HepG2 (cell line): ENCODE measurements around the gene ADCY9. TPM values are rescaled to one million over a fixed set of nuclear protein-coding genes. Genes with fewer than 3 reads are reported as not detected.
A peak's percentile ranks its signal among the peaks of the same experiment; 100 is the strongest.

Source experiments
- ARID5B ChIP-seq: IDR thresholded peaks from 2 replicates; pipeline ENCODE4 v1.4.0; 2020; ENCODE audit warnings: mild to moderate bottlenecking, missing genetic modification reagents
- HINFP ChIP-seq: sonication (generic); formaldehyde crosslinking; IDR thresholded peaks from 2 replicates; pipeline ENCODE4 v1.4.0; 2020; ENCODE audit warnings: low read depth, mild to moderate bottlenecking, missing genetic modification reagents
- KDM3A ChIP-seq: IDR thresholded peaks from 2 replicates; pipeline ENCODE4 v1.6.1; 2018; ENCODE audit warnings: low read depth, missing compliant biosample characterization
- KDM6A ChIP-seq: IDR thresholded peaks from 2 replicates; pipeline ENCODE4 v1.6.1; 2016; ENCODE audit warnings: low read depth
- KMT2A ChIP-seq: sonication (generic); formaldehyde crosslinking; IDR thresholded peaks from 2 replicates; pipeline ENCODE4 v1.4.0; 2020; ENCODE audit warnings: missing genetic modification reagents
- MAX ChIP-seq: IDR thresholded peaks from 2 replicates; pipeline ENCODE4 v1.6.1; 2012; ENCODE audit warnings: inconsistent platforms
- MTA1 ChIP-seq: sonication (generic); formaldehyde crosslinking; IDR thresholded peaks from 2 replicates; pipeline ENCODE4 v1.4.0; 2020; ENCODE audit warnings: missing genetic modification reagents, mild to moderate bottlenecking, borderline replicate concordance
- NFYB ChIP-seq: sonication (generic); formaldehyde crosslinking; IDR thresholded peaks from 2 replicates; pipeline ENCODE4 v1.4.0; 2020; ENCODE audit warnings: missing genetic modification reagents
- PHF21A ChIP-seq: sonication (generic); formaldehyde crosslinking; IDR thresholded peaks from 2 replicates; pipeline ENCODE4 v1.5.0; 2020; ENCODE audit warnings: mild to moderate bottlenecking, missing genetic modification reagents
- PITX1 ChIP-seq: sonication (generic); formaldehyde crosslinking; IDR thresholded peaks from 2 replicates; pipeline ENCODE4 v1.5.1; 2020; ENCODE audit warnings: mild to moderate bottlenecking, missing genetic modification reagents
- STAT5B ChIP-seq: sonication (generic); formaldehyde crosslinking; IDR thresholded peaks from 2 replicates; pipeline ENCODE4 v1.4.0; 2020; ENCODE audit warnings: missing genetic modification reagents
- ZBTB3 ChIP-seq: sonication (generic); formaldehyde crosslinking; IDR thresholded peaks from 2 replicates; pipeline ENCODE4 v1.4.0; 2020; ENCODE audit warnings: low read depth, mild to moderate bottlenecking, moderate library complexity, missing genetic modification reagents, borderline replicate concordance
- ZFP41 ChIP-seq: sonication (generic); formaldehyde crosslinking; IDR thresholded peaks from 2 replicates; pipeline ENCODE4 v1.4.0; 2020; ENCODE audit warnings: mild to moderate bottlenecking, missing genetic modification reagents, borderline replicate concordance
- ZNF720 ChIP-seq: sonication (generic); formaldehyde crosslinking; IDR thresholded peaks from 2 replicates; pipeline ENCODE4 v1.4.0; 2020; ENCODE audit warnings: missing genetic modification reagents
- ZNF772 ChIP-seq: sonication (generic); formaldehyde crosslinking; IDR thresholded peaks from 2 replicates; pipeline ENCODE4 v1.5.0; 2020; ENCODE audit warnings: mild to moderate bottlenecking, missing genetic modification reagents
- ZZZ3 ChIP-seq: sonication (generic); formaldehyde crosslinking; IDR thresholded peaks from 2 replicates; pipeline ENCODE4 v1.4.0; 2020; ENCODE audit warnings: missing genetic modification reagents, mild to moderate bottlenecking, borderline replicate concordance
- polyA plus RNA-seq, 8 experiments: library from polyadenylated mRNA; depleted of rRNA in 3 of 8; stranded (reverse) in 7 of 8; unstranded in 1 of 8; fragments of >200 nt; fragmentation: Illumina TruSeq in 4 of 8; extraction: Trizol in 4 of 8; gene quantifications; 2 replicates each; pipeline versions ENCODE4 v1.2.1 to v1.2.3, GENCODE V29; 2011 to 2016; ENCODE audit warnings: low read depth in 4 of 8, missing spikeins in 1 of 8, mixed read lengths in 1 of 8; ENCODE audit not compliant: insufficient read depth in 1 of 8
- total RNA-seq, 5 experiments: library from RNA; depleted of rRNA; stranded (reverse); fragments of >200 nt; fragmentation: Illumina TruSeq; extraction: Trizol; gene quantifications; 2 replicates each; pipeline ENCODE4 v1.2.3, GENCODE V29; 2016; ENCODE audit warnings: low read depth in 1 of 5
- TF ChIP-seq, protein P1 (sequence below): IDR thresholded peaks from 2 replicates; pipeline ENCODE4 v1.6.1; 2016
- TF ChIP-seq, protein P2 (sequence below): sonication (generic); formaldehyde crosslinking; conservative IDR thresholded peaks from 2 replicates; pipeline ENCODE4 v1.8.0; 2022; ENCODE audit warnings: missing genetic modification reagents
- TF ChIP-seq, protein P3 (sequence below): sonication (generic); formaldehyde crosslinking; IDR thresholded peaks from 2 replicates; pipeline ENCODE4 v1.5.0; 2020; ENCODE audit warnings: missing genetic modification reagents

Gene ADCY9
- total and polyA plus RNA-seq, 2 of the 13 experiments (the other 11 are each of a cell fraction or from before 2014, with no cell fraction given) = 11.2 to 13.9 TPM

GRCh38 chr16:4011940-4012629 lies 104.2 kb downstream of the ADCY9 start (continued):
- TF ChIP-seq ZNF720 (CRISPR knock-in tag) (no peak), STAT5B (no peak), MTA1 (CRISPR knock-in tag) (no peak), ZZZ3 (CRISPR knock-in tag) (no peak), NFYB (CRISPR knock-in tag) (no peak), ZFP41 (CRISPR knock-in tag) (no peak), ZNF772 (CRISPR knock-in tag) (no peak), HINFP (no peak), MAX (peak; percentile 34; the same call in 1 of the 2 replicates), ZBTB3 (CRISPR knock-in tag) (no peak), KDM6A (CRISPR knock-in tag) (no peak), KMT2A (0 out of 2 replicates have a peak, but pooled peaks have one; percentile 28), ARID5B (CRISPR knock-in tag) (no peak), KDM3A (CRISPR knock-in tag) (no peak), PHF21A (no peak), PITX1 (CRISPR knock-in tag) (no peak)
- TF ChIP-seq, protein P1, sequence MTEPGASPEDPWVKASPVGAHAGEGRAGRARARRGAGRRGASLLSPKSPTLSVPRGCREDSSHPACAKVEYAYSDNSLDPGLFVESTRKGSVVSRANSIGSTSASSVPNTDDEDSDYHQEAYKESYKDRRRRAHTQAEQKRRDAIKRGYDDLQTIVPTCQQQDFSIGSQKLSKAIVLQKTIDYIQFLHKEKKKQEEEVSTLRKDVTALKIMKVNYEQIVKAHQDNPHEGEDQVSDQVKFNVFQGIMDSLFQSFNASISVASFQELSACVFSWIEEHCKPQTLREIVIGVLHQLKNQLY (CRISPR knock-in tag) = no peak
- TF ChIP-seq, protein P2, sequence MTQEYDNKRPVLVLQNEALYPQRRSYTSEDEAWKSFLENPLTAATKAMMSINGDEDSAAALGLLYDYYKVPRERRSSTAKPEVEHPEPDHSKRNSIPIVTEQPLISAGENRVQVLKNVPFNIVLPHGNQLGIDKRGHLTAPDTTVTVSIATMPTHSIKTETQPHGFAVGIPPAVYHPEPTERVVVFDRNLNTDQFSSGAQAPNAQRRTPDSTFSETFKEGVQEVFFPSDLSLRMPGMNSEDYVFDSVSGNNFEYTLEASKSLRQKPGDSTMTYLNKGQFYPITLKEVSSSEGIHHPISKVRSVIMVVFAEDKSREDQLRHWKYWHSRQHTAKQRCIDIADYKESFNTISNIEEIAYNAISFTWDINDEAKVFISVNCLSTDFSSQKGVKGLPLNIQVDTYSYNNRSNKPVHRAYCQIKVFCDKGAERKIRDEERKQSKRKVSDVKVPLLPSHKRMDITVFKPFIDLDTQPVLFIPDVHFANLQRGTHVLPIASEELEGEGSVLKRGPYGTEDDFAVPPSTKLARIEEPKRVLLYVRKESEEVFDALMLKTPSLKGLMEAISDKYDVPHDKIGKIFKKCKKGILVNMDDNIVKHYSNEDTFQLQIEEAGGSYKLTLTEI (CRISPR knock-in tag) = no peak
- TF ChIP-seq, protein P3, sequence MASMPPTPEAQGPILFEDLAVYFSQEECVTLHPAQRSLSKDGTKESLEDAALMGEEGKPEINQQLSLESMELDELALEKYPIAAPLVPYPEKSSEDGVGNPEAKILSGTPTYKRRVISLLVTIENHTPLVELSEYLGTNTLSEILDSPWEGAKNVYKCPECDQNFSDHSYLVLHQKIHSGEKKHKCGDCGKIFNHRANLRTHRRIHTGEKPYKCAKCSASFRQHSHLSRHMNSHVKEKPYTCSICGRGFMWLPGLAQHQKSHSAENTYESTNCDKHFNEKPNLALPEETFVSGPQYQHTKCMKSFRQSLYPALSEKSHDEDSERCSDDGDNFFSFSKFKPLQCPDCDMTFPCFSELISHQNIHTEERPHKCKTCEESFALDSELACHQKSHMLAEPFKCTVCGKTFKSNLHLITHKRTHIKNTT (CRISPR knock-in tag) = no peak
